Peyer's patch (tissue), 4 donors: ENCODE data around the gene OPTC.

Experiments used
- CTCF ChIP-seq, 6 experiments: fragments of 450-650 bp in 4 of 6; fragments of 200-600 bp in 2 of 6; sonication (generic) in 1 of 6; IDR thresholded peaks; one replicate each; pipeline ENCODE4 v1.5.1; 2017 to 2019; ENCODE audit warnings: antibody characterized with exemption in 6 of 6, mild to moderate bottlenecking in 3 of 6, moderate library complexity in 1 of 6
- POLR2A ChIP-seq, 2 donors: fragments of 450-650 bp; IDR thresholded peaks; one replicate each; pipeline ENCODE4 v1.5.1; 2017; ENCODE audit warnings: antibody characterized with exemption in 2 of 2, mild to moderate bottlenecking in 2 of 2, moderate library complexity in 2 of 2

- TF ChIP-seq CTCF (IDR thresholded peaks at IDR 0.05) (no peak), POLR2A (IDR thresholded peaks at IDR 0.05) (no peak)
Observed at GRCh38 chr1:203481196-203481595, 12.8 kb upstream of the OPTC start.
